Ovary (tissue), 9 donors: ENCODE results near the gene RGS6. TPM values are rescaled to one million over a fixed set of nuclear protein-coding genes. Genes with fewer than 3 reads are reported as not detected.

Source experiments
- DNase-seq, 5 donors: peaks; one replicate each; pipeline ENCODE4 v3.0.0-alpha.2; 2019 to 2020
- H3K27ac ChIP-seq, 2 donors: fragments of 200-600 bp; one replicate each; pipeline versions ENCODE4 v1.5.1 to v1.8.0; 2019 to 2022
- H3K27me3 ChIP-seq: fragments of 200-600 bp; one replicate; pipeline ENCODE4 v1.8.0; 2022
- H3K36me3 ChIP-seq: fragments of 200-600 bp; sonication (generic); one replicate; pipeline ENCODE4 v1.5.1; 2019
- H3K4me1 ChIP-seq: one replicate; pipeline ENCODE4 v1.8.1; 2013; ENCODE audit warnings: mild to moderate bottlenecking, moderate library complexity; ENCODE audit not compliant: insufficient read depth
- H3K4me3 ChIP-seq: fragments of 200-600 bp; sonication (generic); one replicate; pipeline ENCODE4 v1.5.1; 2017
- H3K9me3 ChIP-seq, 2 donors: fragments of 200-600 bp in 1 of 2; sonication (generic) in 1 of 2; one replicate each; pipeline versions ENCODE4 v1.5.1 to v1.8.1; 2013 to 2019; ENCODE audit warnings: mild to moderate bottlenecking in 1 of 2, moderate library complexity in 1 of 2
- EP300 ChIP-seq: sonication (generic); formaldehyde crosslinking; IDR thresholded peaks from one replicate; pipeline ENCODE4 v1.6.1; 2017; ENCODE audit warnings: antibody characterized with exemption
- POLR2A ChIP-seq: fragments of 450-650 bp; IDR thresholded peaks from one replicate; pipeline ENCODE4 v1.6.1; 2017; ENCODE audit warnings: antibody characterized with exemption, mild to moderate bottlenecking, moderate library complexity
- WGBS, 3 donors: extraction: QIAGEN DNeasy Blood & Tissue Kit in 1 of 3; methylation state at CpG; one replicate each; pipeline versions ENCODE4 v1.1.5 to v1.1.7; 2013 to 2017; 5-methylcytosine and 5-hydroxymethylcytosine counted together
- intact Hi-C, 4 donors: fragments of 100-400 bp; cut with DNase I; formaldehyde crosslinking; loops; one replicate each; pipeline versions ENCODE4 v1.11.0 to v1.15.1; 2022 to 2023
- polyA plus RNA-seq, 2 donors: library from polyadenylated mRNA; stranded (reverse); fragments of 200-250 nt in 1 of 2; fragments of 350-450 nt in 1 of 2; fragmentation: Illumina TruSeq in 1 of 2; extraction: RNeasy Lipid Tissue Mini Kit (QIAGEN cat#74804) in 1 of 2; gene quantifications; one replicate each; pipeline ENCODE4 v1.2.3, GENCODE V29; 2013 to 2014
- total RNA-seq, 7 donors: library from RNA; depleted of rRNA in 2 of 7; stranded (reverse); fragments of >200 nt in 2 of 7; fragmentation: NEBNext Ultra II Directional in 3 of 7; extraction: Animal tissue kit (Norgen Biotek cat#: 25700) in 3 of 7; gene quantifications; one replicate each; pipeline versions ENCODE4 v1.1.0 to v1.2.4, GENCODE V29; 2016 to 2023
- TF ChIP-seq, protein P1 (sequence below), 3 donors: fragments of 450-650 bp in 2 of 3; fragments of 200-600 bp in 1 of 3; IDR thresholded peaks; one replicate each; pipeline versions ENCODE4 v1.5.1 to v1.8.0; 2016 to 2022; ENCODE audit warnings: antibody characterized with exemption in 3 of 3, mild to moderate bottlenecking in 1 of 3
- donor health status: DM: no; HTN: no; CAD: no; lungs with moderate emphysema.
- donor health status: DM: no; HTN: no; CAD: no.
- donor health status: Bipolar disorder and iron deficiency.
- donor health status: DM: yes; HTN: yes; CAD: no.
- donor health status: DM: no; HTN: no; CAD: no.
- donor health status: DM: yes; HTN: yes; CAD: no.

The RGS6 gene
- total and polyA plus RNA-seq, 9 donors, result 0.53 to 6.9 (median 1.1) TPM

DNA sequence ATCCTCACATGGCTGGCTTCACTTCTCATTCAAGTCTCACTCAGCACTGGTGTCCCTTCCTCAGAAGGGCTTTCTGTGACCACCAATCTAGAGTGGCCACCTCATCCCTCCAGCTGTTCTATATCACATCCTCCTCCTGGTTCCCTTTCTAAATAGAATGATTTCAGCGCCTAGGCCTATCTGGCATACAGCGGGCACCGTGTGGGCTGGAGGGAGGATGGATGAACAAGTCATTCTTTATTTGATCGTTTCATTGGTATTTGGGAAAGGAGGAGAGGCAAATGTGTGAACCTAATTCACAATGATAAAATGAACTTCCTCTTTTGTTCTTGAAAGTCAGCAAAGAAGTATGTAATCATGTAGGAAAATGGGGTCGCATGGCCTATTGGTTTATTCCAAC, 567.5 kb downstream of the RGS6 start:
- TF ChIP-seq POLR2A (no peak), EP300 (no peak)
- TF ChIP-seq, protein P1, sequence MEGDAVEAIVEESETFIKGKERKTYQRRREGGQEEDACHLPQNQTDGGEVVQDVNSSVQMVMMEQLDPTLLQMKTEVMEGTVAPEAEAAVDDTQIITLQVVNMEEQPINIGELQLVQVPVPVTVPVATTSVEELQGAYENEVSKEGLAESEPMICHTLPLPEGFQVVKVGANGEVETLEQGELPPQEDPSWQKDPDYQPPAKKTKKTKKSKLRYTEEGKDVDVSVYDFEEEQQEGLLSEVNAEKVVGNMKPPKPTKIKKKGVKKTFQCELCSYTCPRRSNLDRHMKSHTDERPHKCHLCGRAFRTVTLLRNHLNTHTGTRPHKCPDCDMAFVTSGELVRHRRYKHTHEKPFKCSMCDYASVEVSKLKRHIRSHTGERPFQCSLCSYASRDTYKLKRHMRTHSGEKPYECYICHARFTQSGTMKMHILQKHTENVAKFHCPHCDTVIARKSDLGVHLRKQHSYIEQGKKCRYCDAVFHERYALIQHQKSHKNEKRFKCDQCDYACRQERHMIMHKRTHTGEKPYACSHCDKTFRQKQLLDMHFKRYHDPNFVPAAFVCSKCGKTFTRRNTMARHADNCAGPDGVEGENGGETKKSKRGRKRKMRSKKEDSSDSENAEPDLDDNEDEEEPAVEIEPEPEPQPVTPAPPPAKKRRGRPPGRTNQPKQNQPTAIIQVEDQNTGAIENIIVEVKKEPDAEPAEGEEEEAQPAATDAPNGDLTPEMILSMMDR (IDR thresholded peaks at IDR 0.05), result no peak
- Histone ChIP-seq H3K36me3 (no peaks in the 10 kb centered on the region), H3K27ac (no peak overlapping the region), H3K4me3 (no peak overlapping the region), H3K27me3 (no peaks in the 10 kb centered on the region), H3K9me3 (no peaks in the 10 kb centered on the region), H3K4me1 (no peaks in the 10 kb centered on the region)
- WGBS, 3 donors, result 79 to 86% (median 84%) methylated on average over 5 of the region's 5 CpGs
- no peak for DNase-seq
- intact Hi-C loops, result no loop called here

DNA sequence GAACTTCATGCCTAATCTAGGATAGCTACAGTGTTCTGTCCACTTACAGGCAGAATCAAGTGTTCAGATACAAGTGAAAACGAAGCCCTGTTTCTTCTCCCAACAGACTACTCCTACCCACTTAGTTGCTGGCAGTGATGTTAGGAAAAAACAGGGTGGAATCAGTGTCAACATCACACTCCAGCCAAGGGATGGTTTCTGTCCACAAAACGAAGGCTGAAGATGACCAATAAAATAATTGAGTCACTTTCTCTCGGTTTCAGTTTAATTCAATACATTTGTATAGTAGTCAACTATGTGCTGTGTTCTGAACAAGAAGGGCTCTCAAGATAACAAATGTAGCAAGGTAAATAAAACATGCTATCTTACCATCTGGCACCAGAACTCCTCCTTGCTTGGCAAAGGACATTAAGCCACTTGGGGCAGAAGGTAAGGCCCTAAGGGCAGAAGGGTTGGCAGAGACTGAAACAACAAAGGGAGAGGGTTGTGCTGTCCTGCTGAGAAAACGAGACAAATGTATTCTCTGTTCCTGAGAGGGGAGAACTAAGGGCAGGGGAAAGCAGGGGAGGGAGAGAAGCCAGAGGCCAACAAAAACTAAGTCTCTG, 568.1 kb downstream of the RGS6 start:
- H3K36me3 ChIP-seq, result no peaks in the 10 kb centered on the region
- H3K4me3 ChIP-seq, result no peak overlapping the region
- H3K27ac ChIP-seq, result no peak overlapping the region
- intact Hi-C loops, result no loop called here
- H3K4me1 ChIP-seq, result no peaks in the 10 kb centered on the region
- no peaks in the 10 kb centered on the region for H3K27me3 ChIP-seq
- 40 to 42% (median 41%) methylated on average over 4 of the region's 4 CpGs for WGBS, 3 donors
- DNase-seq, result no peak
- TF ChIP-seq EP300, result no peak
- no peak for TF ChIP-seq POLR2A
- TF ChIP-seq, protein P1 (IDR thresholded peaks at IDR 0.05), result no peak
- H3K9me3 ChIP-seq, result no peaks in the 10 kb centered on the region

DNA sequence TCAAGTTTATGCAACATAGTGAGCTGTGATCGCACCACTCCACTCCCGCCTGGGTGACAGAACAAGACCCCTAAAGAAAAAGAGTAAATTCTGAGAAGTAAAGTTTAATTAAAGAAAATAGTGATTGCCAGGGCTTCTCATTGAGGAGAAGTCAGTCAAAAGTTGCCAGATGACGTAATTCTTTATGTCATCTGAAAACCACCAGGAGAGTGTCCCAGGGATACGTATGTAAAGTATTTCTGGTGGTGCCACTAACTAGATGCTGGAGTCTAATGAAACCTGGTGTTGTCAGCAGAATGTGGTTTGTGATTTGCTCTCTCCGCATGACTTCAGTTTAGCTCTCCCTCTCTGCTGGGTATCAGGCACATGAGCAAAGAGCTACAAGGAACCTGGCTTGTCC, 569.2 kb downstream of the RGS6 start:
- intact Hi-C loops, result no loop called here
- Histone ChIP-seq H3K4me1 (no peaks in the 10 kb centered on the region), H3K36me3 (no peaks in the 10 kb centered on the region), H3K4me3 (no peak overlapping the region), H3K27ac (no peak overlapping the region), H3K27me3 (no peaks in the 10 kb centered on the region), H3K9me3 (no peaks in the 10 kb centered on the region)
- TF ChIP-seq POLR2A (no peak), EP300 (no peak)
- TF ChIP-seq, protein P1 (IDR thresholded peaks at IDR 0.05), result no peak
- no peak for DNase-seq
- 93 to 96% (median 94%) methylated on average over 5 of the region's 5 CpGs for WGBS, 3 donors

DNA sequence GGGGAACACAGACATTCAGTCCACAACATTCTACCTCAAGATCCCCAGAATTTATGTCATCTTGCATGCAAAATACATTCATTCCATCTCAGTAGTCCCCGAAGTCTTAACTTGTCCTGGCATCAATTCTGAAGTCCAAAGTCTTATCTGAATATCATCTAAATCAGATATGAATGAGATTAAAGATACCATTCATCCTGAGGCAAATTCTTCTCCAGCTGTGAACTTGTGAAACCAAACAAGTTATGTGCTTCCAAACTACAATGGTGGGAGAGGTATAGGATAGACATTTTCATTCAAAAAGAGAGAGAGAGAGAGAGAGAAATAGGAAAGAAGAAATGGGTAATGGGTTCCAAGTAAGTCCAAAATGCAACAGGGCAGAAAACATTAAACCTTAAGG, 571.0 kb downstream of the RGS6 start:
- H3K27ac ChIP-seq, result no peak overlapping the region
- no peak for DNase-seq
- 85 to 92% (median 86%) methylated on average over 1 of the region's 1 CpG for WGBS, 3 donors
- H3K9me3 ChIP-seq, result no peaks in the 10 kb centered on the region
- no peaks in the 10 kb centered on the region for H3K27me3 ChIP-seq
- TF ChIP-seq POLR2A (no peak), EP300 (no peak)
- TF ChIP-seq, protein P1 (IDR thresholded peaks at IDR 0.05), result no peak
- intact Hi-C loops, result no loop called here
- no peaks in the 10 kb centered on the region for H3K36me3 ChIP-seq
- H3K4me1 ChIP-seq, result no peaks in the 10 kb centered on the region
- no peak overlapping the region for H3K4me3 ChIP-seq
